Measurements from ENCODE around the gene PALLD. TPM values are rescaled to one million over a fixed set of nuclear protein-coding genes. Genes with fewer than 3 reads are reported as not detected.

PALLD gene
- polyA plus RNA-seq, 3 donors, result 6.1 to 11.8 (median 9.9) TPM

DNA sequence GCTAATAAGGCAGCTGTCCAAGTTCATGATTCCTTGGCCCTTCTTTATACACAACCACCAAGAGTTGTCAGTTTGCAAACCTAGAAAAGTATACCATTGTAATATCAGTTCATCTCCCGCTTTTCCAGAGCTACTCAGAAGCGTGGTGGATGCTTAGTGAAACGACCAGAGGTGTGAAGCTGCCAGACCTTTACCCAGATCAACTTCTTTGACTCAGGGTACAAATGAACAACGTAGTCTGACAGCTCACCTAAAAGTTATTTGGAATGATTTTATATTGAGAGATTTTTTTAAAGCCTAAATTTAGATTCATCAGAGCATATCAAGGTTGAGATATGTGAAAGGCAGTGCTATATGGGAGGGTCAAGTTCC lies 343.5 kb downstream of the PALLD start:
- H3K79me2 ChIP-seq (ENCODE audit: insufficient read depth, low read length), result no peaks in the 10 kb centered on the region
- no peaks in the 10 kb centered on the region for H3K36me3 Mint-ChIP-seq
- no peaks in the 10 kb centered on the region for H3K36me3 ChIP-seq (replicated peaks in 1 of 2; ENCODE audit: control insufficient read depth in 1 of 2, insufficient read depth in 2 of 2, low read length in 2 of 2)
- no peak overlapping the region for H3K27ac ChIP-seq (ENCODE audit: low read depth in 1 of 2, low read length in 2 of 2)
- H2AFZ ChIP-seq (ENCODE audit: insufficient read depth, low read depth, low read length, poor library complexity, severe bottlenecking), result no peak overlapping the region
- no peak overlapping the region for H3K4me2 ChIP-seq (replicated peaks; ENCODE audit: extremely low read depth, low read length, poor library complexity, severe bottlenecking)
- intact Hi-C loops (cut with micrococcal nuclease), result no loop called here
- H3K27me3 Mint-ChIP-seq (ENCODE audit: low read depth in 3 of 3), result peaks cover 16 to 28% (median 19%) of the 10 kb centered on the region in 3 donors
- DNase-seq, result no peak
- peaks cover 0 to 2% (median 0%) of the 10 kb centered on the region in 7 donors for H3K9me3 Mint-ChIP-seq
- H3K4me3 ChIP-seq (replicated peaks in 1 of 3; ENCODE audit: low read depth in 2 of 3, low read length in 3 of 3), result no peak overlapping the region
- no CpG with 5 or more reads among the region's 4 CpGs for WGBS (ENCODE audit: insufficient coverage)
- no peak overlapping the region for H3K27ac Mint-ChIP-seq
- no peaks in the 10 kb centered on the region for H4K20me1 ChIP-seq (ENCODE audit: insufficient read depth, low read length)
- TF ChIP-seq, protein P1, sequence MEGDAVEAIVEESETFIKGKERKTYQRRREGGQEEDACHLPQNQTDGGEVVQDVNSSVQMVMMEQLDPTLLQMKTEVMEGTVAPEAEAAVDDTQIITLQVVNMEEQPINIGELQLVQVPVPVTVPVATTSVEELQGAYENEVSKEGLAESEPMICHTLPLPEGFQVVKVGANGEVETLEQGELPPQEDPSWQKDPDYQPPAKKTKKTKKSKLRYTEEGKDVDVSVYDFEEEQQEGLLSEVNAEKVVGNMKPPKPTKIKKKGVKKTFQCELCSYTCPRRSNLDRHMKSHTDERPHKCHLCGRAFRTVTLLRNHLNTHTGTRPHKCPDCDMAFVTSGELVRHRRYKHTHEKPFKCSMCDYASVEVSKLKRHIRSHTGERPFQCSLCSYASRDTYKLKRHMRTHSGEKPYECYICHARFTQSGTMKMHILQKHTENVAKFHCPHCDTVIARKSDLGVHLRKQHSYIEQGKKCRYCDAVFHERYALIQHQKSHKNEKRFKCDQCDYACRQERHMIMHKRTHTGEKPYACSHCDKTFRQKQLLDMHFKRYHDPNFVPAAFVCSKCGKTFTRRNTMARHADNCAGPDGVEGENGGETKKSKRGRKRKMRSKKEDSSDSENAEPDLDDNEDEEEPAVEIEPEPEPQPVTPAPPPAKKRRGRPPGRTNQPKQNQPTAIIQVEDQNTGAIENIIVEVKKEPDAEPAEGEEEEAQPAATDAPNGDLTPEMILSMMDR (IDR thresholded peaks at IDR 0.05), result no peak
- peaks cover 4 to 8% of the 10 kb centered on the region in 2 donors for H3K27me3 ChIP-seq (ENCODE audit: control insufficient read depth in 2 of 2, insufficient read depth in 2 of 2, low read length in 2 of 2)
- no peak overlapping the region for H3K4me3 Mint-ChIP-seq
- no peaks in the 10 kb centered on the region for H3K9me3 ChIP-seq (replicated peaks in 1 of 2; ENCODE audit: control insufficient read depth in 1 of 2, insufficient read depth in 1 of 2, low read length in 2 of 2)
- no peaks in the 10 kb centered on the region for H3K4me1 ChIP-seq (ENCODE audit: control insufficient read depth in 1 of 2, insufficient read depth in 2 of 2, low read length in 2 of 2)
- no peak overlapping the region for H3K9ac ChIP-seq (ENCODE audit: insufficient read depth, low read length, poor library complexity, severe bottlenecking)
- H3K4me1 Mint-ChIP-seq, result no peaks in the 10 kb centered on the region

DNA sequence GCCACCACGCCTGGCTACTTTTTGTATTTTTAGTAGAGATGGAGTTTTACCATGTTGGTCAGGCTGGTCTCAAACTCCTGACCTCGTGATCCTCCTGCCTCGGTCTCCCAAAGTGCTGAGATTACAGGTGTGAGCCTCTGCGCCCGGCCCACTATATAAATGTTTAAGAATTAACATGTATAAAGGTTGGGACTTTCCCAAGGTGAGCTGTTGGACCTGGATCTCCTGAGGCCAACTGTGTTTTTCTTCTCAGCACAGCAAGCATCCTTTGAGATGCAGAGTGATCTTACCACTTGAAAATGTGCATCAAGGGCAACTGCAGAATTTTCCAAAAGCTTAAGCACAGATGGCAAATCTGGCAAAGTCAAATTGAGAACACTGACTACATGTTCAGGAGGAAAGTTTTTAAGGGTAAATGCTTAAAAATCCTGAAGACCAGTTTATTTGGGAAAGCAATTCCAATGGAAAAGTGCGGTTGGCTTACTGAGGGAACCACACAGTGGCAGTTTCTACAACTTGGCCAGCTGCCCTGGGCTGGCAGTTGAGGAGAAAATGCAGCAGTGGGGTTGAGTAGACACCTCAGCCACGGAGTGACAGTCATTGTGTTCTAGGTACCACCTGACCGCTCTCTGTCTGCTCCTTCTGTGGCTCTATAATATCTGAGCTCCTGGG lies 344.3 kb downstream of the PALLD start:
- Histone ChIP-seq H3K4me1 (ENCODE audit: control insufficient read depth in 1 of 2, insufficient read depth in 2 of 2, low read length in 2 of 2) (no peaks in the 10 kb centered on the region), H3K27ac (ENCODE audit: low read depth in 1 of 2, low read length in 2 of 2) (no peak overlapping the region), H3K36me3 (replicated peaks in 1 of 2; ENCODE audit: control insufficient read depth in 1 of 2, insufficient read depth in 2 of 2, low read length in 2 of 2) (no peaks in the 10 kb centered on the region), H3K9ac (ENCODE audit: insufficient read depth, low read length, poor library complexity, severe bottlenecking) (no peak overlapping the region), H3K4me2 (replicated peaks; ENCODE audit: extremely low read depth, low read length, poor library complexity, severe bottlenecking) (no peak overlapping the region), H3K4me3 (replicated peaks in 1 of 3; ENCODE audit: low read depth in 2 of 3, low read length in 3 of 3) (no peak overlapping the region), H3K79me2 (ENCODE audit: insufficient read depth, low read length) (no peaks in the 10 kb centered on the region), H4K20me1 (ENCODE audit: insufficient read depth, low read length) (no peaks in the 10 kb centered on the region), H3K9me3 (replicated peaks in 1 of 2; ENCODE audit: control insufficient read depth in 1 of 2, insufficient read depth in 1 of 2, low read length in 2 of 2) (no peaks in the 10 kb centered on the region), H2AFZ (ENCODE audit: insufficient read depth, low read depth, low read length, poor library complexity, severe bottlenecking) (no peak overlapping the region), H3K27me3 (ENCODE audit: control insufficient read depth in 2 of 2, insufficient read depth in 2 of 2, low read length in 2 of 2) (peaks cover under 1% of the 10 kb centered on the region in 2 donors)
- Mint-ChIP-seq H3K27me3 (ENCODE audit: low read depth in 3 of 3) (peaks cover 12 to 20% (median 13%) of the 10 kb centered on the region in 3 donors), H3K9me3 (peaks cover 0 to 2% (median 0%) of the 10 kb centered on the region in 7 donors), H3K36me3 (no peaks in the 10 kb centered on the region), H3K4me3 (no peak overlapping the region), H3K27ac (no peak overlapping the region), H3K4me1 (peaks cover under 1% of the 10 kb centered on the region)
- intact Hi-C loops (cut with micrococcal nuclease), result no loop called here
- WGBS (ENCODE audit: insufficient coverage), result 82% methylated on average over 5 of the region's 8 CpGs
- TF ChIP-seq, protein P1 (IDR thresholded peaks at IDR 0.05), result no peak
- DNase-seq, result no peak

Data from CD14-positive monocyte (primary cell).